Embryonic facial prominence (tissue), 1 donor: ENCODE measurements around the gene HBA2.
"Not testable (repeated sequence)": the region's sequence is repeated elsewhere in the genome, so short reads cannot be mapped to it uniquely, and the experiment has no call there.

Experiments used
- DNase-seq: peaks from one replicate; pipeline ENCODE4 v3.0.0-alpha.2; 2016; ENCODE audit errors: extremely low spot score

HBA2 gene

GRCh38 chr16:155031-155398 is 17.7 kb upstream of the HBA2 start:
- no peak for DNase-seq

- DNase-seq, result no peak
Measured at GRCh38 chr16:159136-159849, 13.4 kb upstream of the HBA2 start.

- not testable (repeated sequence) for DNase-seq
Measured at GRCh38 chr16:160242-160641, 12.4 kb upstream of the HBA2 start.

GRCh38 chr16:160691-161190 is 11.9 kb upstream of the HBA2 start:
- no peak for DNase-seq

GRCh38 chr16:162271-162991 is 10.2 kb upstream of the HBA2 start:
- no peak for DNase-seq

GRCh38 chr16:163139-163538 is 9.5 kb upstream of the HBA2 start:
- DNase-seq, result not testable (repeated sequence)

GRCh38 chr16:163696-164095 is 9.0 kb upstream of the HBA2 start:
- not testable (repeated sequence) for DNase-seq

- not testable (repeated sequence) for DNase-seq
Measured at GRCh38 chr16:164134-164823, 8.4 kb upstream of the HBA2 start.

- DNase-seq, result no peak
Measured at GRCh38 chr16:164827-165538, 7.7 kb upstream of the HBA2 start.

- no peak for DNase-seq
Measured at GRCh38 chr16:165539-166374, 6.9 kb upstream of the HBA2 start, which contains the start of gene HBM. TSS of gene HBM (plus strand) at chr16:165978. CDS start at chr16:165998, 20 bp downstream.

GRCh38 chr16:166375-167121 is 6.1 kb upstream of the HBA2 start:
- no peak for DNase-seq

GRCh38 chr16:167122-167690 is 5.5 kb upstream of the HBA2 start:
- no peak for DNase-seq

GRCh38 chr16:168424-168823 is 4.3 kb upstream of the HBA2 start:
- DNase-seq, result no peak

GRCh38 chr16:169014-169413 is 3.7 kb upstream of the HBA2 start:
- no peak for DNase-seq

GRCh38 chr16:170088-170507 is 2.6 kb upstream of the HBA2 start:
- DNase-seq, result not testable (repeated sequence)

GRCh38 chr16:170788-171187 is 1.9 kb upstream of the HBA2 start:
- no peak for DNase-seq

- not testable (repeated sequence) for DNase-seq
Measured at GRCh38 chr16:173211-173854, 657 bp downstream of the HBA2 start.

- not testable (repeated sequence) for DNase-seq
Measured at GRCh38 chr16:173928-174769, 1.5 kb downstream of the HBA2 start.
